Measurements from ENCODE around the gene TBC1D10A. TPM values are rescaled to one million over a fixed set of nuclear protein-coding genes. Genes with fewer than 3 reads are reported as not detected.
A peak's percentile ranks its signal among the peaks of the same experiment; 100 is the strongest.

TBC1D10A gene
- total RNA-seq, 1 experiment from 2014 or later: 8.4 TPM

DNA sequence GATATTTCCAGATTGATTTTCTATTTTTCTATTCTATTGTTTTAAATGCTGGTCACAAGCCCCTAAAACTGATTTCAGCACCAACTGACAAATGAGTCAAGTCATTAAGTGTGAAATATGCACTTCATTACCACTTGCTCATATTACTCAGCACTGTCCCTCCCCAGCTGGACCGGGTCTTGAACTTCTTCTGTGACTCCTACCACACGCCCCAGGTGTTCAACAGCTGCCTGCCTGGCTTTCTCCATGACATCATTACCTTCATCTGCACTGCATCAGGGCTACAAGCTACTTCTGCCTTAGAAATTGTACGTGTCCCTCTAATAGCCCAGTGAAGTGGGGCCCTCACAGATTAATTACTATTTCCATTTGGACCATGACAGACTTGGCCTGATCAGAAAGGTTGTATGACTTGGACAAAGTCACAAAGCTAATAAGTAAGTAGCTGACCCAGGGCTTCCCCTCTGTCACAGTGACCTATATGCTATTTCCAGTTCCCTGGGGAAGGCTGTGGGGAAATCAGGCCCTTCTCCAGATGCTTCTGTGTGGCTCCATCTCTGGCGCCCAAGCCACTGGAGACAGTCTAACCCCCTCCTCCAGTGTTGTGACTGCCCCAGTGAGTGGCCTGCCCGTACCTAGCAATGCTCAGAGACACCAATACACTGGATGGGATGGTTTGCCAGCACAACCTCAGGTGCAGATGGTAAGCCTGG is 18.1 kb downstream of the TBC1D10A start:
- no peaks in the 10 kb centered on the region for H3K79me2 ChIP-seq (ENCODE audit: insufficient read depth, low read length)
- no peak overlapping the region for H3K9ac ChIP-seq (ENCODE audit: extremely low read depth, insufficient read length, low read length)
- H2BK5ac ChIP-seq (ENCODE audit: insufficient read length, low read length): no peak overlapping the region
- Mint-ChIP-seq H3K4me1 (peaks cover 11% of the 10 kb centered on the region in 2 experiments), H3K4me3 (no peak overlapping the region), H3K9me3 (no peaks in the 10 kb centered on the region; a peak in 1 of 5 replicates), H3K27ac (peak overlapping the region in 1 of 3 experiments; percentile 2; a peak in 1 of 7 replicates), H3K36me3 (ENCODE audit: insufficient read depth in 1 of 3, low read depth in 3 of 3) (no peaks in the 10 kb centered on the region), H3K27me3 (ENCODE audit: low read depth) (no peaks in the 10 kb centered on the region; the same call in 1 of the 2 replicates)
- no peak overlapping the region for H3T11ph ChIP-seq (ENCODE audit: low read length)
- no peak overlapping the region for H3K18ac ChIP-seq (ENCODE audit: insufficient read length, low read depth, low read length)
- no peak overlapping the region for H2BK120ac ChIP-seq (ENCODE audit: low read depth, low read length, poor library complexity, severe bottlenecking)
- no peaks in the 10 kb centered on the region for H3K27me3 ChIP-seq (ENCODE audit: insufficient read depth, low read length)
- H3K27ac ChIP-seq (ENCODE audit: insufficient read length, low read depth, low read length): no peak overlapping the region
- H3K79me1 ChIP-seq (ENCODE audit: insufficient read depth, low read depth, low read length, poor library complexity, severe bottlenecking): no peaks in the 10 kb centered on the region
- no peaks in the 10 kb centered on the region; the same call in 1 of the 2 replicates for H3K4me1 ChIP-seq (ENCODE audit: insufficient read depth, low read length)
- no peak overlapping the region for H2BK12ac ChIP-seq (ENCODE audit: insufficient read length, low read depth, low read length)
- no peak overlapping the region for H4K91ac ChIP-seq (ENCODE audit: insufficient read length, low read depth, low read length)
- H2BK20ac ChIP-seq (ENCODE audit: low read depth, low read length, poor library complexity, severe bottlenecking): no peak overlapping the region
- no CpG with 5 or more reads among the region's 5 CpGs for WGBS (ENCODE audit: extremely low coverage, insufficient read length, low lambda C conversion rate)
- H3K4ac ChIP-seq (ENCODE audit: low read depth, low read length): no peak overlapping the region
- no peak overlapping the region for H2BK15ac ChIP-seq (ENCODE audit: low read depth, low read length)
- no peak overlapping the region for H2AK5ac ChIP-seq (ENCODE audit: insufficient read length, low read length)
- TF ChIP-seq, protein P1, sequence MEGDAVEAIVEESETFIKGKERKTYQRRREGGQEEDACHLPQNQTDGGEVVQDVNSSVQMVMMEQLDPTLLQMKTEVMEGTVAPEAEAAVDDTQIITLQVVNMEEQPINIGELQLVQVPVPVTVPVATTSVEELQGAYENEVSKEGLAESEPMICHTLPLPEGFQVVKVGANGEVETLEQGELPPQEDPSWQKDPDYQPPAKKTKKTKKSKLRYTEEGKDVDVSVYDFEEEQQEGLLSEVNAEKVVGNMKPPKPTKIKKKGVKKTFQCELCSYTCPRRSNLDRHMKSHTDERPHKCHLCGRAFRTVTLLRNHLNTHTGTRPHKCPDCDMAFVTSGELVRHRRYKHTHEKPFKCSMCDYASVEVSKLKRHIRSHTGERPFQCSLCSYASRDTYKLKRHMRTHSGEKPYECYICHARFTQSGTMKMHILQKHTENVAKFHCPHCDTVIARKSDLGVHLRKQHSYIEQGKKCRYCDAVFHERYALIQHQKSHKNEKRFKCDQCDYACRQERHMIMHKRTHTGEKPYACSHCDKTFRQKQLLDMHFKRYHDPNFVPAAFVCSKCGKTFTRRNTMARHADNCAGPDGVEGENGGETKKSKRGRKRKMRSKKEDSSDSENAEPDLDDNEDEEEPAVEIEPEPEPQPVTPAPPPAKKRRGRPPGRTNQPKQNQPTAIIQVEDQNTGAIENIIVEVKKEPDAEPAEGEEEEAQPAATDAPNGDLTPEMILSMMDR (conservative IDR thresholded peaks at IDR 0.05): no peak
- no peak overlapping the region for H3K56ac ChIP-seq (ENCODE audit: insufficient read length, low read depth, low read length)
- H3K4me2 ChIP-seq (ENCODE audit: insufficient read depth, insufficient read length, low read length): no peak overlapping the region
- no peak overlapping the region for H3K14ac ChIP-seq (ENCODE audit: insufficient read depth, low read length)
- no peak overlapping the region for H2AFZ ChIP-seq (ENCODE audit: low read length)
- no peak overlapping the region for H4K8ac ChIP-seq (replicated peaks; ENCODE audit: insufficient read length, low read depth, low read length)
- no peaks in the 10 kb centered on the region for H3K23me2 ChIP-seq (ENCODE audit: insufficient read length, low read depth, low read length, poor library complexity, severe bottlenecking)
- no peaks in the 10 kb centered on the region for H4K20me1 ChIP-seq (ENCODE audit: control insufficient read depth, insufficient read depth, insufficient read length)
- no peaks in the 10 kb centered on the region for H3K9me3 ChIP-seq (ENCODE audit: control insufficient read depth, low read depth, low read length)
- H4K5ac ChIP-seq (ENCODE audit: insufficient read length, low read depth, low read length): no peak overlapping the region
- H3K23ac ChIP-seq (ENCODE audit: insufficient read length, low read depth, low read length): no peak overlapping the region
- DNase-seq: no peak

Measured in H9 (cell line).